Measurements from ENCODE around the gene SLC4A5. TPM values are rescaled to one million over a fixed set of nuclear protein-coding genes. Genes with fewer than 3 reads are reported as not detected.

The SLC4A5 gene
- polyA plus RNA-seq, 1 donor = 1.5 TPM

Other genes starting within 250 kb of the SLC4A5 start
- gene BOLA3, start 195.5 kb downstream of the SLC4A5 start, polyA plus RNA-seq = 32.4 TPM
- gene MOB1A, start 164.5 kb downstream of the SLC4A5 start, polyA plus RNA-seq = 72.2 TPM
- gene MTHFD2, start 144.8 kb downstream of the SLC4A5 start, polyA plus RNA-seq = 12.6 TPM
- gene DCTN1, start 36.9 kb upstream of the SLC4A5 start, polyA plus RNA-seq = 90.7 TPM
- gene C2orf81, start 78.2 kb upstream of the SLC4A5 start, polyA plus RNA-seq = 2.0 TPM
- gene WDR54, start 78.3 kb upstream of the SLC4A5 start, polyA plus RNA-seq = 13.4 TPM
- 105 TPM for gene RTKN, start 98.5 kb upstream of the SLC4A5 start, polyA plus RNA-seq
- gene INO80B, start 111.7 kb upstream of the SLC4A5 start, polyA plus RNA-seq = 34.7 TPM
- gene WBP1, start 115.0 kb upstream of the SLC4A5 start, polyA plus RNA-seq = 75.4 TPM
- gene MOGS, start 122.0 kb upstream of the SLC4A5 start, polyA plus RNA-seq = 65.7 TPM
- gene MRPL53, start 129.3 kb upstream of the SLC4A5 start, polyA plus RNA-seq = 45.3 TPM
- gene CCDC142, start 139.6 kb upstream of the SLC4A5 start, polyA plus RNA-seq = 21.3 TPM
- gene TTC31, start 139.7 kb upstream of the SLC4A5 start, polyA plus RNA-seq = 51.4 TPM
- 47.8 TPM for gene LBX2, start 156.2 kb upstream of the SLC4A5 start, polyA plus RNA-seq
- gene PCGF1, start 164.3 kb upstream of the SLC4A5 start, polyA plus RNA-seq = 25.5 TPM
- 5.0 TPM for gene TLX2, start 171.0 kb upstream of the SLC4A5 start, polyA plus RNA-seq
- 12.9 TPM for gene DQX1, start 182.8 kb upstream of the SLC4A5 start, polyA plus RNA-seq
- gene AUP1, start 186.3 kb upstream of the SLC4A5 start, polyA plus RNA-seq = 145 TPM
- 28.2 TPM for gene HTRA2, start 186.5 kb upstream of the SLC4A5 start, polyA plus RNA-seq
- 3.6 TPM for gene LOXL3, start 210.5 kb upstream of the SLC4A5 start, polyA plus RNA-seq
- 6.4 TPM for gene DOK1, start 211.3 kb upstream of the SLC4A5 start, polyA plus RNA-seq